ENCODE results near the gene CENPB.

- TF ChIP-seq CTCF (IDR thresholded peaks at IDR 0.05) (no peak), EP300 (IDR thresholded peaks at IDR 0.05) (no peak), POLR2A (IDR thresholded peaks at IDR 0.05) (no peak)
These were observed 21.9 kb downstream of the CENPB start for GRCh38 chr20:3764659-3765058.
